ENCODE data around the gene IQGAP3.
"Not testable (repeated sequence)": the region's sequence is repeated elsewhere in the genome, so short reads cannot be mapped to it uniquely, and the experiment has no call there.

IQGAP3 gene, protein sequence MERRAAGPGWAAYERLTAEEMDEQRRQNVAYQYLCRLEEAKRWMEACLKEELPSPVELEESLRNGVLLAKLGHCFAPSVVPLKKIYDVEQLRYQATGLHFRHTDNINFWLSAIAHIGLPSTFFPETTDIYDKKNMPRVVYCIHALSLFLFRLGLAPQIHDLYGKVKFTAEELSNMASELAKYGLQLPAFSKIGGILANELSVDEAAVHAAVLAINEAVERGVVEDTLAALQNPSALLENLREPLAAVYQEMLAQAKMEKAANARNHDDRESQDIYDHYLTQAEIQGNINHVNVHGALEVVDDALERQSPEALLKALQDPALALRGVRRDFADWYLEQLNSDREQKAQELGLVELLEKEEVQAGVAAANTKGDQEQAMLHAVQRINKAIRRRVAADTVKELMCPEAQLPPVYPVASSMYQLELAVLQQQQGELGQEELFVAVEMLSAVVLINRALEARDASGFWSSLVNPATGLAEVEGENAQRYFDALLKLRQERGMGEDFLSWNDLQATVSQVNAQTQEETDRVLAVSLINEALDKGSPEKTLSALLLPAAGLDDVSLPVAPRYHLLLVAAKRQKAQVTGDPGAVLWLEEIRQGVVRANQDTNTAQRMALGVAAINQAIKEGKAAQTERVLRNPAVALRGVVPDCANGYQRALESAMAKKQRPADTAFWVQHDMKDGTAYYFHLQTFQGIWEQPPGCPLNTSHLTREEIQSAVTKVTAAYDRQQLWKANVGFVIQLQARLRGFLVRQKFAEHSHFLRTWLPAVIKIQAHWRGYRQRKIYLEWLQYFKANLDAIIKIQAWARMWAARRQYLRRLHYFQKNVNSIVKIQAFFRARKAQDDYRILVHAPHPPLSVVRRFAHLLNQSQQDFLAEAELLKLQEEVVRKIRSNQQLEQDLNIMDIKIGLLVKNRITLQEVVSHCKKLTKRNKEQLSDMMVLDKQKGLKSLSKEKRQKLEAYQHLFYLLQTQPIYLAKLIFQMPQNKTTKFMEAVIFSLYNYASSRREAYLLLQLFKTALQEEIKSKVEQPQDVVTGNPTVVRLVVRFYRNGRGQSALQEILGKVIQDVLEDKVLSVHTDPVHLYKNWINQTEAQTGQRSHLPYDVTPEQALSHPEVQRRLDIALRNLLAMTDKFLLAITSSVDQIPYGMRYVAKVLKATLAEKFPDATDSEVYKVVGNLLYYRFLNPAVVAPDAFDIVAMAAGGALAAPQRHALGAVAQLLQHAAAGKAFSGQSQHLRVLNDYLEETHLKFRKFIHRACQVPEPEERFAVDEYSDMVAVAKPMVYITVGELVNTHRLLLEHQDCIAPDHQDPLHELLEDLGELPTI (N-terminal part only)

DNA sequence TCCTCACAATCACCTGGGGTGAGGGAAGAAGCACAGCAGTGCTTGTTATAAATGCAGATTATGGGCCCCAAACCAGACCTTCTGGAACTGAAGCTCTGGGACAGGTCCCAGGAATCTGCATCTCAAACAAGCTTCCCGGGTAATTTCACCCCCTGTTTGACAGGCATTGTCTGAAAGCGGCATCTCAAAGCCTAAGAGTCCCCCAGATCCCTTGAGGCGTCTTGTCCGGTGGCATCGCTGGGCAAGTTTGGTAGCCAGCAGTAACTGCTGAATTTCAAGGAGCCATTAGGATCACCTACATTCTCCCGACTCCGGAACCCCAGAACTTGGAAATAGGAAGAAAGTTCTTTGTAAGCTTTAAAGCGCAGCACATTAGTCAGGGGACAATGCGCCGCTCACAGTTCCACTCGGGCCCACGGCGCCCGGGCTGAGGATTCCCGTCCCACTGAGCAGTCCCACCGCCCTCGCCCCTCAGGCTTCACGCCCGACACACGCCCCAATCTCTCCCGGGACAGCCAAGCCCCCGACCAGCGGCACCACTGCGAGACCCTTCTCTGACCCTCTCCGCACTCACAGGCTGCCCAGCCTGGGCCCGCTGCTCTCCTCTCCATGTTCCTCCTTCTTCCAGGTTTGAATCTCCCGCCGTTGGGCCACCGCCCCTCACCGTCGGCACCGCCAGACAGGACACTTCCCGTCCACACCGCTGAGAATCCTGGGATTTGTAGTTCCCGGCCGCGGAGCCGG, at the start of gene IQGAP3:
Gene IQGAP3, minus strand, starts transcription at position 647 of the 744 bp plus-strand sequence. Its CDS starts 36 bp downstream, at position 611.
- Histone ChIP-seq H3K4me1 (ENCODE audit: control insufficient read depth, insufficient read depth, low read length) (peaks cover 3% of the 10 kb centered on the region; the same call in 1 of the 2 replicates), H3K27ac (ENCODE audit: low read depth, low read length) (no peak within 1 kb of the TSS)

DNA sequence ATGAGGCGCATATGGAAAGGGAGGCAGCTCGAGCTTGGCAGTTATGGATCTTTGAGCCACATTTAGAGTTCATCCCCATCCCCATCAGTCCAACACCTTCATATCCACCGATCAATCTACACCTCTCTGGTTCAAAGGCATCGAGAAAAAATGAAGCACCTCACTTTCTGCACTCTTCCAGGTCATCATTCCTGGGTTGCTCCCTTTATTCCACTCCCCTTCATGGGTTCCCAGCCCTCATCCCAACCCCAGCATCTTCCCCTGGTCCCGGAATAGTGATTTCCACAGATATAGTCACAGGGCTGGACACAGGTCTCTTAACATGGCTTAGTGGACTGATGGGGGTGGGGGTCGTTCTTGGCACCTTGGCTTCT, 47.2 kb upstream of the IQGAP3 start:
- H3K27ac ChIP-seq (ENCODE audit: low read depth, low read length), result no peak overlapping the region
- no peaks in the 10 kb centered on the region for H3K4me1 ChIP-seq (ENCODE audit: control insufficient read depth, insufficient read depth, low read length)

More for the DNA sequence above, at the start of gene IQGAP3:
- H3K4me3 ChIP-seq (ENCODE audit: low read depth, low read length), result peak within 1 kb of the TSS; percentile 86
- H3K36me3 ChIP-seq (ENCODE audit: control insufficient read depth, insufficient read depth, low read length), result peaks cover 20% of the 10 kb centered on the region
- no peaks in the 10 kb centered on the region for H3K9me3 ChIP-seq (ENCODE audit: control insufficient read depth, insufficient read depth, low read length)
- peak within 1 kb of the TSS; percentile 43 for H3K9ac ChIP-seq (ENCODE audit: low read depth, low read length)
- H3K27me3 ChIP-seq (ENCODE audit: control insufficient read depth, insufficient read depth, low read length), result no peaks in the 10 kb centered on the region

DNA sequence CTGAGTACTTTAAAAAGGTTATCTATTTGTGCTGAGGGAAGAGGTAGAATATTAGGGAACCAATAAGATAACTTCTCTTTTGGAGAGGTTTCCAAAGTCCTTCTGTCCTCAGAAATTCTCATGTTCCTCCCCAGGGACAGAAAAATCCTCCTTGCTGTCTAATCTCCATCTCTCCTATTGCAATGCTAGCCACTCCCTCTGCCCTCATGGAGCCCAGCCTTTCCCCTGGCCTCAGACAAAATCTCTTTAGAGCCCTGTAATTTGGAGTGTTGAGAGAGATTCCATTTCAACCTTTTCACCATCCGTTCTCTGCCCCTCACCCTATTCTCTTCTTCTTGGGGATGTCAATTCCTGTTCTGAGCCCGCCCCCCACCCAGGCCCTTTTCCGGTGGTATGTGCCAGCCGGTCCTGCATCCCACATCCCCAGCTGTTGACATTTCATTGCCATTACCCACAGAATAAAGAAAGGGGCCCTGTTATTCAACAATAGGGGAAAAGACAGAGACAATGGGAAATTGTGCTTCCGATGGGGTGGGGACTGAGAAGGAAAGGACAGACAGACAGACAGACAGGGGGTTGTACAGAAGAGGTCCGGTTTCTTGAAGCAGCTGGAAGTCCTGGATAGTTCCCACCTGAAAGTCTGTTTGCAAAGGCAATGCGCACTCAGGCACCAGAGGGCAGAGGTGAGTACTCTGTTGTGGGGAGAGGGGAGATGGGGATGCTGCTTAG, 46.7 kb upstream of the IQGAP3 start, which contains the start of gene HAPLN2:
Gene HAPLN2, plus strand, starts transcription at position 563 of the 729 bp plus-strand sequence. CDS start 4,076 bp downstream, outside the sequence.
- Histone ChIP-seq H3K4me1 (ENCODE audit: control insufficient read depth, insufficient read depth, low read length) (no peaks in the 10 kb centered on the region), H3K27ac (ENCODE audit: low read depth, low read length) (no peak within 1 kb of the TSS), H3K9ac (ENCODE audit: low read depth, low read length) (no peak within 1 kb of the TSS), H3K4me3 (ENCODE audit: low read depth, low read length) (no peak within 1 kb of the TSS; the same call in 1 of the 2 replicates), H3K9me3 (ENCODE audit: control insufficient read depth, insufficient read depth, low read length) (no peaks in the 10 kb centered on the region), H3K27me3 (ENCODE audit: control insufficient read depth, insufficient read depth, low read length) (peaks cover 45% of the 10 kb centered on the region), H3K36me3 (ENCODE audit: control insufficient read depth, insufficient read depth, low read length) (no peaks in the 10 kb centered on the region)

More for the DNA sequence above, 47.2 kb upstream of the IQGAP3 start:
- Histone ChIP-seq H3K9ac (ENCODE audit: low read depth, low read length) (no peak overlapping the region), H3K27me3 (ENCODE audit: control insufficient read depth, insufficient read depth, low read length) (peaks cover 51% of the 10 kb centered on the region), H3K9me3 (ENCODE audit: control insufficient read depth, insufficient read depth, low read length) (no peaks in the 10 kb centered on the region), H3K4me3 (ENCODE audit: low read depth, low read length) (no peak overlapping the region), H3K36me3 (ENCODE audit: control insufficient read depth, insufficient read depth, low read length) (no peaks in the 10 kb centered on the region)

DNA sequence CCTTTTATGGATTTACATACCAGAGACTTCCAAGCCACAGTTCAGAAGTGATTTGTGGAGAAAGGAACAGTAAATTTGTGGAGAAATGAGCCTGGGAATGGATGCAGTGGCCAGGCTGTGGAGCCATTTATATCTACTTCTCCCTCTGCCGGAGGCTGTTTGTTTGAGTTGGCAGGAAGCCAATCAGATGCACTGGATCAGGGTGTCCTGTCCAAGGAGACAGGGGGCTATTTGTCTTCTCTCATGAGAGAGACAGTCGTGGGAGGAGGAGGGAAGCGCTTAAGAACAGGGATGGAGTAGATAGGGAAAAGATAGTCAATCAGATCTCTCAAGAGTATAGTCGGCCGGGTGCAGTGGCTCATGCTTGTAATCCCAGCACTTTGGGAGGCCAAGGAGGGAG, 44.1 kb upstream of the IQGAP3 start:
- Histone ChIP-seq H3K27ac (ENCODE audit: low read depth, low read length) (no peak overlapping the region), H3K36me3 (ENCODE audit: control insufficient read depth, insufficient read depth, low read length) (no peaks in the 10 kb centered on the region), H3K9me3 (ENCODE audit: control insufficient read depth, insufficient read depth, low read length) (no peaks in the 10 kb centered on the region), H3K4me1 (ENCODE audit: control insufficient read depth, insufficient read depth, low read length) (no peaks in the 10 kb centered on the region), H3K27me3 (ENCODE audit: control insufficient read depth, insufficient read depth, low read length) (peaks cover 21% of the 10 kb centered on the region), H3K9ac (ENCODE audit: low read depth, low read length) (no peak overlapping the region), H3K4me3 (ENCODE audit: low read depth, low read length) (no peak overlapping the region)

DNA sequence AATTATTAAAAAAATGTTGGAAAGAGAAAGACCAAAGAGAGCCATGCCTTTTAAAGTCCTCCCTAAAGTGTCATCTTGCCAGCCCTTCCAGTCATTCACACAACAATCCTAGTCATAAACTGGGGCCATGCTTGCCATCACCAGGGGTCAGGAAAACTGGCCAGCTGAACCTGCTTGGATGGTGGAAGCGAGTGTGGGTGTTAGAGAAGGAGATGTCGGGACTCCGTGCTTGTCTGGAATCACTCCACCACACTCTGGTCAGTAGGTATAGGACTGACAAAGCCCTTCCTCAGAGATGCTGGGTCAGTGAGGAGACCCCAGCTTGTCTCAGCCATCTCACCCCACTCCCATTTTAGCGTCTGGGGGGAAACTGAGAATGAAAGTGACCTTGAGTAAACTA, 43.6 kb upstream of the IQGAP3 start:
- no peak overlapping the region for H3K27ac ChIP-seq (ENCODE audit: low read depth, low read length)
- H3K4me1 ChIP-seq (ENCODE audit: control insufficient read depth, insufficient read depth, low read length), result no peaks in the 10 kb centered on the region
- no peaks in the 10 kb centered on the region for H3K36me3 ChIP-seq (ENCODE audit: control insufficient read depth, insufficient read depth, low read length)
- no peak overlapping the region for H3K4me3 ChIP-seq (ENCODE audit: low read depth, low read length)
- peaks cover 16% of the 10 kb centered on the region for H3K27me3 ChIP-seq (ENCODE audit: control insufficient read depth, insufficient read depth, low read length)
- H3K9ac ChIP-seq (ENCODE audit: low read depth, low read length), result no peak overlapping the region
- H3K9me3 ChIP-seq (ENCODE audit: control insufficient read depth, insufficient read depth, low read length), result no peaks in the 10 kb centered on the region

DNA sequence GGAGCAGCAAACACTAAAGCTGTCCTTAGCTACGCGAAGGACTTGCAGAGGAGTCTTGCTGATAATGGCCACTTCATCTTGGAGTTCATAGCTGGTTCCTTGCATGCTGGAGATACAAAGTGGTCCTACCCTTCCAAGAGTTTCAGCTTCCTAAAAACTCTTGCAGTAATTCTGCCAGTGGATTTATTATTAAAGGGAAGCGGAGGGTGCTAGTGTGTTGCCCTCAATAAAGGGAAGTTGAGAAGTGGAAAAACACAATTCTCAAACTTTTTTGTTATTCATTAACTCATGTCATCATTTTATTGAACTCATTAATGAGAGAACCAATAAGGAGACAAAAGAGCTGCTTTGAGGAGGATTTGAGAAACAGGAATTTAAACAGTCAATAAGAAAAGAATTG, 40.3 kb upstream of the IQGAP3 start:
- no peak overlapping the region for H3K4me3 ChIP-seq (ENCODE audit: low read depth, low read length)
- H3K27ac ChIP-seq (ENCODE audit: low read depth, low read length), result no peak overlapping the region
- H3K36me3 ChIP-seq (ENCODE audit: control insufficient read depth, insufficient read depth, low read length), result no peaks in the 10 kb centered on the region
- no peaks in the 10 kb centered on the region; the same call in 1 of the 2 replicates for H3K27me3 ChIP-seq (ENCODE audit: control insufficient read depth, insufficient read depth, low read length)
- no peaks in the 10 kb centered on the region for H3K4me1 ChIP-seq (ENCODE audit: control insufficient read depth, insufficient read depth, low read length)
- H3K9ac ChIP-seq (ENCODE audit: low read depth, low read length), result no peak overlapping the region
- H3K9me3 ChIP-seq (ENCODE audit: control insufficient read depth, insufficient read depth, low read length), result no peaks in the 10 kb centered on the region

DNA sequence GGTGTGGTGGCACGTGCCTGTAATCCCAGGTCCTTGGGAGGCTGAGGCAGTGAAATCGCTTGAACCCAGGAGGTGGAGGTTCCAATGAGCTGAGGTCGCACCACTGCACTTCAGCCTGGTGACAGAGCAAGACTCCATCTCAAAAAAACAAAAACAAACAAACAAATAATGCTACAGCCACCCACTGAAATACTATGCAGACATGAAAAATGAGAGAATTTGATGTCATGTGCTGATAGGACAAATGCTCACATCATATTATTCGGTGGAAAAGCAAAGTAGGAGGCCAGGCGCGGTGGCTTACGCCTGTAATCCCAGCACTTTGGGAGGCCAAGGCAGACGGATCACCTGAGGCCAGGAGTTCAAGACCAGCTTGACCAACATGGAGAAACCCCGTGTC, 37.7 kb upstream of the IQGAP3 start:
- not testable (repeated sequence) for H3K9me3 ChIP-seq (ENCODE audit: control insufficient read depth, insufficient read depth, low read length); H3K4me3 ChIP-seq (ENCODE audit: low read depth, low read length); H3K27me3 ChIP-seq (ENCODE audit: control insufficient read depth, insufficient read depth, low read length); H3K27ac ChIP-seq (ENCODE audit: low read depth, low read length); H3K9ac ChIP-seq (ENCODE audit: low read depth, low read length); H3K4me1 ChIP-seq (ENCODE audit: control insufficient read depth, insufficient read depth, low read length); H3K36me3 ChIP-seq (ENCODE audit: control insufficient read depth, insufficient read depth, low read length)

DNA sequence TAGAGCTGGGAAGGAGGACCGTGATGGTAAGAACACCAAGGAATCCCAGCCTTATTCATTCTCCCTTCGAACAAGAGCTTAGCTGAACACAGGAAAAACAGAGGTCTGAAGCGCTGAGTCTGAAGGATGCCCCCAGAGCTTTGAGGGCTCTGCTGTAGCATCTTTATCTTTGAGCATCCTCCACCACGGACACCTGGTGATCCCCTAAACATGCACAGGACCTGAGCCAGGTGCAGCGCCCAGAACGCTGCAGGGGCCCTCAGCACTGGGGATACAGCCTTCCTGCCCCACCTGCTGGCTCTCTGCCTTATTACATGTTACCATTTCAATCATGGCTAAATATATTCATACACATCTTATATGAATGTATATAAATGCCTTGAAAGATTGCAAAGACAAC, 36.6 kb upstream of the IQGAP3 start:
- Histone ChIP-seq H3K9me3 (ENCODE audit: control insufficient read depth, insufficient read depth, low read length) (no peaks in the 10 kb centered on the region), H3K36me3 (ENCODE audit: control insufficient read depth, insufficient read depth, low read length) (no peaks in the 10 kb centered on the region), H3K4me3 (ENCODE audit: low read depth, low read length) (no peak overlapping the region), H3K9ac (ENCODE audit: low read depth, low read length) (no peak overlapping the region), H3K4me1 (ENCODE audit: control insufficient read depth, insufficient read depth, low read length) (no peaks in the 10 kb centered on the region), H3K27me3 (ENCODE audit: control insufficient read depth, insufficient read depth, low read length) (no peaks in the 10 kb centered on the region), H3K27ac (ENCODE audit: low read depth, low read length) (no peak overlapping the region)

DNA sequence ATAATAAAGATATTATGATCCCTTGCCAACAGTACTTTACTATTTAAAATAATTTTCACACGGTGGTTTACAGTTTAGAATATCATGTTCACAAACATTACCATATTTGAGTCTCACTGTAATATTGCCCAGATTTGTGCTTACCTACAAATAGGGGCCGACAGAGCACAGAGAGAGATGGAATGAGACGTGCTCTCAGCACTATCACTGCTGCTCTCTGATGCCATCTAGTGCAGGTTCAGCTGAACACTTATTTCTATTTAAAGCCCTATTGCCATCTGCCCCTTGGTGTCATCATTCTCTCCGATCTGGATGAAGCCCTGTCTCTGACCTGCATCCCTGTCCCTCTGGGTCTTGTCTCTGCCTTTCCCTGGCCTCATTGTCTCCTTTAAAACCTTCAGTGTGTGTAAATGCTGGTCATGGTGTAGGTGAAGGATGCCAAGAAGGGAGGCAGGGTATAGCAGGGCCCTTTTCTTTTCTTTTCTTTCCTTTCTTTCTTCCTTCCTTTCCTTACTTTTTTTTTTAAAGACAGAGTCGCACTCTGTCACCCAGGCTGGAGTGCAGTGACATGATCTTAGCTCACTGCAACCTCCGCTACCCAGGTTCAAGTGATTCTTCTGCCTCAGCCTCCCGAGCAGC, 35.8 kb upstream of the IQGAP3 start:
- no peaks in the 10 kb centered on the region for H3K27me3 ChIP-seq (ENCODE audit: control insufficient read depth, insufficient read depth, low read length)
- no peak overlapping the region for H3K4me3 ChIP-seq (ENCODE audit: low read depth, low read length)
- H3K9me3 ChIP-seq (ENCODE audit: control insufficient read depth, insufficient read depth, low read length), result no peaks in the 10 kb centered on the region
- H3K36me3 ChIP-seq (ENCODE audit: control insufficient read depth, insufficient read depth, low read length), result no peaks in the 10 kb centered on the region
- no peaks in the 10 kb centered on the region for H3K4me1 ChIP-seq (ENCODE audit: control insufficient read depth, insufficient read depth, low read length)
- H3K27ac ChIP-seq (ENCODE audit: low read depth, low read length), result no peak overlapping the region
- H3K9ac ChIP-seq (ENCODE audit: low read depth, low read length), result no peak overlapping the region

Data from HUES48 (cell line).